ENCODE results near the gene LBX2. TPM values are rescaled to one million over a fixed set of nuclear protein-coding genes. Genes with fewer than 3 reads are reported as not detected.

The LBX2 gene
- total and polyA plus RNA-seq, 10 of the 15 experiments (the other 5 are each of a cell fraction or from before 2014, with no cell fraction given): 0.08 to 4.0 (median 0.27) TPM

- Histone ChIP-seq H3K27me3 (replicated peaks in 1 of 2; ENCODE audit: control insufficient read depth in 2 of 2, insufficient read depth in 2 of 2, low read length in 1 of 2) (peaks cover 5 to 12% of the 10 kb centered on the region in 2 experiments; a peak in 2 of 4 replicates), H3K4me1 (ENCODE audit: control insufficient read depth, insufficient read depth, low read length) (peaks cover 28% of the 10 kb centered on the region), H3K9ac (ENCODE audit: control insufficient read depth, insufficient read depth, low read length) (no peak overlapping the region), H3K27ac (ENCODE audit: control insufficient read depth, insufficient read depth) (no peak overlapping the region), H3K4me3 (no peak overlapping the region), H3K4me2 (ENCODE audit: control insufficient read depth, insufficient read depth) (no peak overlapping the region), H2AFZ (ENCODE audit: control insufficient read depth, low read depth, low read length) (no peak overlapping the region), H4K20me1 (ENCODE audit: control insufficient read depth, insufficient read depth) (no peaks in the 10 kb centered on the region), H3K9me3 (replicated peaks; ENCODE audit: control insufficient read depth, insufficient read depth, low read length) (no peaks in the 10 kb centered on the region), H3K36me3 (ENCODE audit: control insufficient read depth in 2 of 2, insufficient read depth in 2 of 2, low read length in 1 of 2) (peaks cover 0 to 7% of the 10 kb centered on the region in 2 experiments; a peak in 1 of 4 replicates), H3K79me2 (ENCODE audit: control insufficient read depth, insufficient read depth, low read length) (peaks cover 12% of the 10 kb centered on the region)
- RAD21 ChIA-PET (ENCODE audit: unreplicated experiment): interaction anchor here (1.3 to 3.3 kb wide), 5 partner anchors 25 to 82 kb away, joined by 3 to 21 read pairs (median 10); partner anchors contain the start of genes AUP1, HTRA2 and WBP1
- TF ChIP-seq ZSCAN29 (IDR thresholded peaks at IDR 0.05) (no peak), TBL1XR1 (IDR thresholded peaks at IDR 0.05; ENCODE audit: low read depth, low read length) (no peak), USF1 (IDR thresholded peaks at IDR 0.05; ENCODE audit: borderline replicate concordance, extremely low read length, insufficient read depth, low read depth, low read length) (no peak), MTA3 (IDR thresholded peaks at IDR 0.05; ENCODE audit: borderline replicate concordance, low read length) (no peak), NRF1 (conservative IDR thresholded peaks at IDR 0.05; ENCODE audit: low read depth, low read length) (no peak), BCL11A (IDR thresholded peaks at IDR 0.05; ENCODE audit: low read depth, low read length) (no peak), SIN3A (IDR thresholded peaks at IDR 0.05; ENCODE audit: low read depth, low read length) (no peak), TCF3 (IDR thresholded peaks at IDR 0.05; ENCODE audit: borderline replicate concordance, insufficient read depth, low read depth, low read length) (no peak), IRF4 (IDR thresholded peaks at IDR 0.05; ENCODE audit: low read depth, low read length) (no peak), DPF2 (IDR thresholded peaks at IDR 0.05) (no peak), LARP7 (IDR thresholded peaks at IDR 0.05) (no peak), MEF2B (IDR thresholded peaks at IDR 0.05; ENCODE audit: partially characterized antibody, poor library complexity, severe bottlenecking) (no peak), RAD21 (IDR thresholded peaks at IDR 0.05; ENCODE audit: insufficient read depth, low read depth, low read length) (no peak), ZBED1 (IDR thresholded peaks at IDR 0.05; ENCODE audit: borderline replicate concordance) (no peak), ZNF24 (IDR thresholded peaks at IDR 0.05) (no peak), CBX5 (IDR thresholded peaks at IDR 0.05; ENCODE audit: low read depth) (no peak)
- 100% methylated on average over 3 of the region's 3 CpGs for WGBS (ENCODE audit: insufficient coverage, insufficient replicate concordance, low lambda C conversion rate, missing lambda C conversion rate)
- no TSS peak for BruUV-seq (replicated peaks)
- no peak for DNase-seq (ENCODE audit: low read depth, low spot score)
- SMC1A ChIA-PET (ENCODE audit: uncharacterized antibody, unreplicated experiment): interaction anchor here (1.2 to 7.0 kb wide), 8 partner anchors 20 to 88 kb away, joined by 3 to 71 read pairs (median 8); partner anchors contain the start of genes CCDC142, DQX1 and TTC31
- in situ Hi-C loops (cut with MboI): no loop called here
- no peak for FAIRE-seq
- intact Hi-C loops (cut with micrococcal nuclease; ENCODE audit: unreplicated experiment): no loop called here
- CTCF ChIA-PET: interaction anchor here (0.7 to 13.9 kb wide), 11 partner anchors 8 to 170 kb away, joined by 3 to 231 read pairs (median 7); partner anchors contain the start of genes AUP1, CCDC142, DQX1 and HTRA2
- POLR2A ChIA-PET: interaction anchor here (0.9 to 2.2 kb wide), 8 partner anchors 12 to 83 kb away, joined by 3 to 10 read pairs (median 6); partner anchors contain the start of genes AUP1, CCDC142, DQX1 and MRPL53
- ATAC-seq: no peak
These were observed 5.2 kb upstream of the LBX2 start for GRCh38 chr2:74504591-74504990.
